Activated T-helper 1 cell treated with anti-CD3 and anti-CD28 coated beads, Interleukin-12 subunit alpha, Interleukin-12 subunit beta, Interleukin-2, Interleukin-4 antibody, amounts not matched to agents 30 ng/mL and 10 ng/mL and 1 ng/mL, durations not matched to agents 14 hours and 24 hours and 36 hours (primary cell): Measurements from ENCODE around the gene SMIM24. TPM values are rescaled to one million over a fixed set of nuclear protein-coding genes. Genes with fewer than 3 reads are reported as not detected.
A peak's percentile ranks its signal among the peaks of the same experiment; 100 is the strongest.

Experiments used
- DNase-seq: peaks from one replicate; pipeline ENCODE4 v3.0.0; 2021; ENCODE audit warnings: low spot score
- H3K27ac Mint-ChIP-seq: one replicate; pipeline ENCODE4 v1.8.0; 2021; ENCODE audit warnings: mild to moderate bottlenecking, mixed read lengths
- H3K27me3 Mint-ChIP-seq: one replicate; pipeline ENCODE4 v1.8.0; 2022; ENCODE audit warnings: mild to moderate bottlenecking, moderate library complexity, mixed read lengths; ENCODE audit not compliant: insufficient read depth
- H3K36me3 Mint-ChIP-seq: one replicate; pipeline ENCODE4 v1.8.0; 2021; ENCODE audit warnings: low read depth, mixed read lengths
- H3K4me1 Mint-ChIP-seq: one replicate; pipeline ENCODE4 v1.8.0; 2021; ENCODE audit warnings: low read depth, mixed read lengths
- H3K4me3 Mint-ChIP-seq: one replicate; pipeline ENCODE4 v1.8.0; 2021; ENCODE audit warnings: mild to moderate bottlenecking, moderate library complexity, mixed read lengths
- H3K9me3 Mint-ChIP-seq: one replicate; pipeline ENCODE4 v1.8.0; 2021; ENCODE audit warnings: mixed read lengths
- intact Hi-C: fragments of 100-400 bp; cut with micrococcal nuclease; formaldehyde crosslinking; loops from one replicate; pipeline ENCODE4 v1.15.1; 2024
- total RNA-seq: library from RNA; stranded (reverse); gene quantifications from 2 replicates; pipeline ENCODE4 v1.2.3, GENCODE V29; 2022

SMIM24 gene
- total RNA-seq, 1 donor from 2014 or later = not detected

DNA sequence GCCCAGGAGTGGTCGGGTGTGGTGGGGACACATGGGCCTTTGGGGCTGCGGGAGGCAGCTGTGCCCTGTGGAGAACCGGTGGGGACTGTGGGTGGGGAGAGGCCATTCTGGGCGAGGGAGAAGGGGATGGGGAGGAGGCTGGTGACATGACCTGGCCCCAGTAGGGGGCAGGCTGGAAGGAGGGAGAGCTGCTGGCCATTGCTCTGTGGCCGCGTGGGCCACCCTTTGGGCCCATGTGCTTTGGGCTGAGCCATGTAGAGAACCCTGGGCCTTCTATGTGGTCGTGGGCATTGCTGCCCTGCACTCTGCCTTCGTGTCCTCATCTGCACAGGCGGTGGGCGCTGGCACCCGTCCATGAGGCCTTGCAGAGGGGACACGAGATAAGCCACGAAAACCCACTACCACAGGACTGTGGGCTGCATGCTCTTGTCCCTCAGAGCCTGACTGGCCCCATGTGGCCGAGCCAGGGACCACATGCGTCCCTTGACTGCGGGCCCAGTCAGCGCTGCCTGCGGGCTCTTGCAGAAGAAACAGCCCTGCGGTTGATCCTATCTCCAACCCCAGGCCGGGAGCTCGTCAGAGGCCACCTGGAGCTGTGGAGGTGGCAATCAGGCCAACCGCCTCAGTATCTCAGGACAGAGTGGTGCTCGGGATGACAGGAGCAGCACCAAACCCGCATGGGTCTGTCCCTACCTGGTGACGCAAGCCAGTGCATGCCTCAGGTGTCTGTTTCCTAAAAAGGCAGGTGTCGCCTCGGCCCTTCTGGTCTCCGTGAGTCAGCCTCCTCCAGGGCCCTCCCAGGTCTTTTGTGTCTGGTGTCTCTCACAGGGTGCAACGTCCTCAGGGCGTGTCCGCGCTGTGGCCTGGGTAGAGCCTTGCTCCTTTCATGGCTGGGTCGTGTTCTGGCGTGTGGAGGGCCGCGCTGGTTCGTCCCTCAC lies 40.1 kb upstream of the SMIM24 start:
- Mint-ChIP-seq H3K4me1 (peaks cover 9% of the 10 kb centered on the region), H3K4me3 (no peak overlapping the region), H3K36me3 (peaks cover 12% of the 10 kb centered on the region), H3K27ac (no peak overlapping the region), H3K9me3 (no peaks in the 10 kb centered on the region), H3K27me3 (no peaks in the 10 kb centered on the region)
- intact Hi-C loops = no loop called here
- DNase-seq = no peak

DNA sequence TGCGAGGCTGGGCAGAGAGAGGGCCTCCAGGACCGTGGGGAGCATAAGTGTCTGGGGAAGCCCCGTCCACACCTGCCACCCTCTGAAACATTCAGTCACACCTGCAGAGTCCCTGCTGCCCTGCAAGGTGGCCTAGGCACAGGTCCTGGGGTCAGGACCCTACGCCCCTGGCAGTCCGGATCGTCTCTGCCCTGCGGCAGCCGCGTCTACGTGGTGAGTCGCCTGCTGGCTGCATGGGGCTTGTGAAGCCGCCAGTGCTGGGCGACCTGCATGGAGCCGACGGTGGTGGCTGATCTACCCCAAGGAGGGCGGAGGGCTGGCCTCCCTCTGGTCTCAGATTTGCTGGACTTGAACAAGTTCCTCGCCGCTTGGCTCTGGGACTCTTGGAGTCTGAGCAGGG lies 38.8 kb upstream of the SMIM24 start:
- Mint-ChIP-seq H3K4me1 (peaks cover 9% of the 10 kb centered on the region), H3K9me3 (no peaks in the 10 kb centered on the region), H3K4me3 (no peak overlapping the region), H3K27ac (no peak overlapping the region), H3K36me3 (peaks cover 9% of the 10 kb centered on the region), H3K27me3 (no peaks in the 10 kb centered on the region)
- no peak for DNase-seq
- intact Hi-C loops = no loop called here

DNA sequence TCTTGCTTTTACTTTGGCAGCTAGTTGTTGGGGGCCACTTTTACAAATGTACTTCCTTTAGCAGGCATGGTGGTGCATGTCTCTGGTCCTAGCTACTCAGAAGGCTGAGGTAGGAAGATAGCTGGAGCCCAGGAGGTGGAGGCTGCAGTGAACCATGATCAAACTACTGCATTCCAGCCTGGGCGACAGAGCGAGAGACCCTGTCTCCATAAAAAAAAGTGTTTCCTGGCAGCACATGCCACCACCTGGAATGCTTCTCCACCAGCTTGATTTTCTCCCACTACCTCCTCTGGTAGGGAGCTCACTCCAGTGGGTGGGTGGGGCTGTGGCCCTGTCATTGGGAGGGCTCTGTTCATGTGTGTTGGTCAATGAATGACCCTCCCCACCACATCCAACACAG lies 38.3 kb upstream of the SMIM24 start:
- no peaks in the 10 kb centered on the region for H3K27me3 Mint-ChIP-seq

DNA sequence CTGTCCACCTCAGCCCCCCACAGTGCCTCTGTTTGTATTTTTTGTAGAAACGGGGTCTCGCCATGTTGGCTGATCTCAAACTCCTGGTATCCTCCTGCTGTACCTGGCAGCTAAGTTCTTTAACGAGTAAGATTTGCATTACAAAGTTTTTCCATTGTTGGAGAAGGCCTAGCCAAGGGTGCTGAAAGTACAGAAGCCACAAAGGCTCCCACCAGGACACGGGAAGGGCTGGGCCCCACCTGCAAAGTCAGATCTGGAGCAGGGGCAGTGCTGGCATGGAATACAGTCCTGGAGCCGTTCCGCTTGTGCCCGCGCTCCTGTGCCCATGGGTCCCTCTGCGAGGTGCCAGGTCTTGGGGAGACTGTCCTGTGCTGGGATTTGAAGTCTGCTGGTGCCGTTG lies 37.9 kb upstream of the SMIM24 start:
- Mint-ChIP-seq H3K4me3 (no peak overlapping the region), H3K4me1 (peaks cover 9% of the 10 kb centered on the region), H3K9me3 (no peaks in the 10 kb centered on the region), H3K27ac (no peak overlapping the region), H3K36me3 (peaks cover 6% of the 10 kb centered on the region), H3K27me3 (no peaks in the 10 kb centered on the region)
- DNase-seq = no peak
- intact Hi-C loops = no loop called here

More for the DNA sequence above, 38.3 kb upstream of the SMIM24 start:
- Mint-ChIP-seq H3K9me3 (no peaks in the 10 kb centered on the region), H3K4me1 (peaks cover 9% of the 10 kb centered on the region), H3K36me3 (peaks cover 6% of the 10 kb centered on the region), H3K4me3 (no peak overlapping the region), H3K27ac (no peak overlapping the region)
- no peak for DNase-seq
- intact Hi-C loops = no loop called here

DNA sequence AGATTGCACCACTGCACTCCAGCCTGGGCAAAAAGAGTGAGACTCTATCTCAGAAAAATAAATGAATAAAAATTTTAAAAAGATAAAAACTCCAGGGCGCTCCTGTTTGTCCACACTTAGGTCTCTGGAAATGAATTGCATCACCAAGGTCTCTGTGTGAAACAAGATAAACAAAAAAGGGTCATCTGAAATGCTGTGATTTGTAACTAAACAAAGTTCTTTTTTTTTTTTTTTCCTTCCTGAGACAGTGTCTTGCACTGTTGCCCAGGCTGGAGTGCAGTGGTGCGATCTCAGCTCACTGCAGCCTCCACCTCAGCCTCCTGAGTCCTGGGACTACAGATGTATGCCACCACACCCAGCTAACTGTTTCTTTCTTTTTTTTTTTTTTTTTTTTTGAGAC lies 37.3 kb upstream of the SMIM24 start:
- no peak for DNase-seq
- peaks cover 6% of the 10 kb centered on the region for H3K36me3 Mint-ChIP-seq
- no peak overlapping the region for H3K4me3 Mint-ChIP-seq
- no peaks in the 10 kb centered on the region for H3K9me3 Mint-ChIP-seq
- H3K27me3 Mint-ChIP-seq = no peaks in the 10 kb centered on the region
- H3K27ac Mint-ChIP-seq = no peak overlapping the region
- peaks cover 9% of the 10 kb centered on the region for H3K4me1 Mint-ChIP-seq
- intact Hi-C loops = no loop called here

DNA sequence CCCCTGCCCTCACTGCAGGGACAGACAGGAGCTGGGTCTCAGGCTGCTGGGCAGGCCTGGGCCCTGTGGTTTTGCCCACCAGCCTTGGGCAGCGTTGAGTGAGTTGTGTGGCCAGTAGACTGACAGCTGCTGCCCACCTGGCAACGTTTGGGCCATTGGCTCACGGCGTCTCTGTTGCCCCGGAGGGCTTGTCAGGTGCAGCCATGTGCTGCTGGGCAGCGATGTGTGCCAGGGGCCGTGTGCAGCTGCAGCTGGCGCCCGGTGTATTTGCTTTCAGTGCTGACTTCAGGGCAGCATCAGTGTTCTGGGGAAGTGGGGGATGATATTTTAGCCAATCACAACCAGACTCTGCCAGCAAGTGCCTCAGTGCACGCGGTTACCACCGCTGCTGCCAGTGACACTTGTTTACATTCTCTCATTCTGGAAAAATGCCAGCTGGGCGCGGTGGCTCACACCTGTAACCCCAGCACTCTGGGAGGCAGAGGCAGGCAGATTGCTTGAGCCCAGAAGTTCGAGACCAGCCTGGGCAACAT lies 36.4 kb upstream of the SMIM24 start:
- no peak for DNase-seq
- H3K27ac Mint-ChIP-seq = no peak overlapping the region
- H3K9me3 Mint-ChIP-seq = no peaks in the 10 kb centered on the region
- no peaks in the 10 kb centered on the region for H3K27me3 Mint-ChIP-seq
- no peak overlapping the region for H3K4me3 Mint-ChIP-seq
- H3K36me3 Mint-ChIP-seq = peaks cover 6% of the 10 kb centered on the region
- H3K4me1 Mint-ChIP-seq = peaks cover 9% of the 10 kb centered on the region
- intact Hi-C loops = no loop called here

DNA sequence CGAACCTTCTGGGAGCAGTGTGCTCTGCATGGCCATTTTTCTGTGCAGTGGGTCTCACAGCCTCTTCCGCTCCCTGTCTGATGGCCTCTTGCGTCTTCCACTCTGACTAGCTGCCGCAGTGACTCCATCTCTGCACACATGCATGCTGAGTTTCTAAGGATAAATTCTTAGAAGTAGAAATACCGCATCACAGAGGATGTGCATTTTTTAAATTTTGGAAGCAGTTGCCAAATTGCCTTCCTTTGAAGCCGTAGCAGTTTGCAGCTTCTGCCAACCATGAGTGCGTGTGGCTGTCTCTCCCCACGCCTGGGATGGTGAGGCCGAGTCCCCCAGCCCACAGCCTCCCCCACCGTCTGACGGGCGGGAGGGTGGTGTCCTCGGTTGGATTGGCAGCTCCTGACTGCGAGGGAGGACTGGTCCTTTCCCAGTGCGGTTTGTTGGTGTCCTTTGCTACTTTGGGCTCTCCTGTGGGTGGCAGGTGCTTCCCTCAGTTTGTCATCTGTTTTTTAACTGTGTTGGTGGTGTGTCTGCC lies 35.6 kb upstream of the SMIM24 start:
- Mint-ChIP-seq H3K36me3 (peaks cover 7% of the 10 kb centered on the region), H3K27me3 (no peaks in the 10 kb centered on the region), H3K4me3 (no peak overlapping the region), H3K9me3 (no peaks in the 10 kb centered on the region), H3K27ac (peak overlapping the region; percentile 70), H3K4me1 (peaks cover 6% of the 10 kb centered on the region)
- intact Hi-C loops = no loop called here
- no peak for DNase-seq

DNA sequence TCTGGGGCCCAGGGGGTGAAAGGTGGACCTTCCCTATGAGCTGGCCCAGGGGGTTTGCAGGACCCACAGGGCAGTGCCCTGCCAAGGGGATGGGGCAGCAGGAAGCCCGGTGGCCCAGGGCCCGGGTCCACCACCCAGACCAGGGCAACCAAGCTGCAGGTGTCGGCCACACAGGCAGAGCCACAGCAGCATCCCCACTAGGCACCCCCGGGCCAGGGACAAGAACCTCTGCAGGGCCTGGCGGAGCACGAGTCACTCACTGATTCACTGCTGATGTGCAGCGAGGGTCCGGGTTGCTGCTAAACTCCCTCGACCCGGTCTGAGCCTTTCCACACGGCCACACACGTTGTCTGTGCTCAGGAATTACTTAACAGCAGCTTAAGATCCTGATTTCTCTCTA lies 34.6 kb upstream of the SMIM24 start:
- DNase-seq = no peak
- Mint-ChIP-seq H3K27ac (no peak overlapping the region), H3K27me3 (no peaks in the 10 kb centered on the region), H3K4me1 (peaks cover 12% of the 10 kb centered on the region), H3K4me3 (no peak overlapping the region), H3K9me3 (no peaks in the 10 kb centered on the region), H3K36me3 (peaks cover 6% of the 10 kb centered on the region)
- intact Hi-C loops = no loop called here

DNA sequence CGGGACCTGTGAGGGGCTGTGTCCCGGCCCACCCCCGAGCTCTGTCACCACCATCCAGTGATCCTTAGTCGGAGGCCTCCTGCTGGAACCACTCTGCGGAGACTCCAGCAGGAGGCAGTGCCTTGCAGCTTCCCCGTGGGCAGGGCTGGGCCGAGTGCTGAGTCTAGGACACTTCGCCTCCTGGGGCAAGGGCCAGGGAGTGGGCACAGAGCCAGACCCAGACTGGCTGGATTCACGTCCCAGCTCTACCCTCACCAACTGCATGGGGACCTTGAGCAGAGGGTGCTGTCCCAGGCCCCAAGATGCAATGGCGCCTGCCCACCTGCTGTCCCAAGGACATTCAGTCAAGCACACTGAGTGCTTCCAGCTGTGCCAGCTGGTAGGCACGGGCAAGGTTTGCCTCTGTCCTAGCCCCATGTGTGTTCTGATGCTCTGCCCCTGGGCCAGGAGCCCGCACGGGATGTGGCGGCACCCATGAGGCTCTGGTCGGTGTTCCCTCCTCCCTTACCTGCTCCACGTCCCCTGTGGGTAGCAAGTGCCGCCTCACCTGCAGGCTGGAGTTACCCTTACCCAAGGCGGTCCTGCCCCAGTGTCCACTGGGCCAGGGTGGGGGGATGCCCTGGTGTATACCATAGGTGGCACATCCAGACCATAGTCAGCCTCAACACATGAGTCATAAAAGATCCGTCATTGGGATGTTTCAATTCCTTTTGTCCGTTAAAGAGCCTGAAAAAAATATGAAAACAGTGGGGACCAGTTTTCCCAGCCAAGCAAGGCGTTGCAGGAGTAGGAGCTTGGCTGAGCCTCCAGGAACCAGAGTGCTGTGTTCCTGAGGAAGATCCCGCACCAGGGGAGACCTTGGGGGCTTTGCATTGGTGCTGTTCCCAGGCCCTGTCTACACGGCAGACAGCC lies 33.2 kb upstream of the SMIM24 start:
- H3K36me3 Mint-ChIP-seq = peaks cover 6% of the 10 kb centered on the region
- no peak overlapping the region for H3K4me3 Mint-ChIP-seq
- intact Hi-C loops = no loop called here
- no peaks in the 10 kb centered on the region for H3K9me3 Mint-ChIP-seq
- no peak overlapping the region for H3K27ac Mint-ChIP-seq
- DNase-seq = no peak
- H3K4me1 Mint-ChIP-seq = peaks cover 23% of the 10 kb centered on the region
- no peaks in the 10 kb centered on the region for H3K27me3 Mint-ChIP-seq

DNA sequence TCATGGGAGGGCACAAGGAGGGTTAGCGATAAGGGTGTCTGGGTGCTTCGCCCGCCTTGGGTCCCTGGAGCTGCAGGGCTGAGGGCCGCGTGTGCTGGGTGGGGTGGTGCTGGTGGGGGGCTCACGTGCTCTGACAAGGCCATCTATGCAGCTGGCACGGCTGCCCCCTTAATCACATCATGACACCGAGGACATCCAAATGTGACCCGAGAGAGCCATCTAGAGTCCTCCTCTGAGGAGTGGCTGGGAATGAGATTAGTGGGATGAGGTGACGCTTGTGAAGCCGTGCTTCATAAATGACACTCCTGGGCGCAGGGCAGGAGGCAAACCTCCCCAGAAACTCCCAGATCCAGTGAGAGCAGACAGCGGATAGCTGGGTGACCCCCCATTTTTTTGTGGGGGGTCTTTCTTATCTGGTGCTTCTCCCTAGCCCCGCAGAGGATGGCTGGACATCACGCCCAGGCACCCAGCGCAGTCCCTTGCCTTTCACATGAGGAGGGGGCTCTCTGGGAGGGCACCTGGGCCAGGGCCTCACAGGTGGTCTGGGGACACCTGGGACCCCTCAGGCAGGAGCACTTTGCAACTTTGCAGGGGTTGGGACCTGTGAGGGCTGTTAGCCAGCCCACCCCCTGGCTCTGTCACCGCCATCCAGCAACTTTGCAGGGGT lies 32.4 kb upstream of the SMIM24 start:
- intact Hi-C loops = no loop called here
- H3K4me1 Mint-ChIP-seq = peaks cover 23% of the 10 kb centered on the region
- DNase-seq = no peak

DNA sequence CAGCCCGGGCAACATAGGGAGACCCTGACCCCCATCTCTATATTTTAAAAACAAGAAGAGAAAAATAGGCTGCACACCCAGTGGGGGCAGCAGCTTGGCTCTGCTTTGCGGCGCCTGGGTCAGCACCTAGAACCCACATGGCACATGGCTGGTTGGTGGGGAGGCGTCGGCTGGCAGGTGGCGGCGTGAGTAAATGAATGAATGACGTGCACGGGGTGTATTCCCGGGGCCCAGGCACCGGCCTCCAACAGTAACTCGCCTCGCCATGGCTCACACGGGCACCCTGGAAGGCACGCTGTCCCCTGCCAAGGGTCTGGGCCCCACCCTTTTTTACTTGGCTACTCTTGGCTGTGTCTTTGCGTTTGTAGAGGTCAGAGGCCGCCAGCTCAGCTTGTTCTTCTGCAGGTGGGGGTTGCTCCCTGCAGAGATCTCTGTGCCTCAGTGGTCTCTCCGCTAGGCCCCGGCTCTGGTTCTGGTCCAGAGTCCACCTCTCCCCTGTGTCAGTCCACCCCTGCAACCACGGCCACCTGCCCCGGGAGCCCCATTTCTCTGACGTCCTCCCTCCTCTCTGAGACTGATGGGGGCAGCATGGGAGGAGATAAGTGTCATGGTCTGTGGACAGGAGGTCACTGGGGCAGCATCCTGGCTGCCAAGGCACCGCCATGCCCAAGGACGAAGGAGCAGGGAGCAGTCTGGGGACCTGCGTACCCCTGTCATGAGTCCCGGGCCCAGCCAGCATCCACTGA lies 31.4 kb upstream of the SMIM24 start:
- no peak overlapping the region for H3K27ac Mint-ChIP-seq
- peaks cover 9% of the 10 kb centered on the region for H3K36me3 Mint-ChIP-seq
- no peak for DNase-seq
- H3K4me1 Mint-ChIP-seq = peaks cover 32% of the 10 kb centered on the region
- intact Hi-C loops = no loop called here
- no peaks in the 10 kb centered on the region for H3K9me3 Mint-ChIP-seq
- no peak overlapping the region for H3K4me3 Mint-ChIP-seq
- no peaks in the 10 kb centered on the region for H3K27me3 Mint-ChIP-seq

More for the DNA sequence above, 32.4 kb upstream of the SMIM24 start:
- H3K27me3 Mint-ChIP-seq = no peaks in the 10 kb centered on the region
- no peaks in the 10 kb centered on the region for H3K9me3 Mint-ChIP-seq
- no peak overlapping the region for H3K27ac Mint-ChIP-seq
- no peak overlapping the region for H3K4me3 Mint-ChIP-seq
- H3K36me3 Mint-ChIP-seq = peaks cover 6% of the 10 kb centered on the region

DNA sequence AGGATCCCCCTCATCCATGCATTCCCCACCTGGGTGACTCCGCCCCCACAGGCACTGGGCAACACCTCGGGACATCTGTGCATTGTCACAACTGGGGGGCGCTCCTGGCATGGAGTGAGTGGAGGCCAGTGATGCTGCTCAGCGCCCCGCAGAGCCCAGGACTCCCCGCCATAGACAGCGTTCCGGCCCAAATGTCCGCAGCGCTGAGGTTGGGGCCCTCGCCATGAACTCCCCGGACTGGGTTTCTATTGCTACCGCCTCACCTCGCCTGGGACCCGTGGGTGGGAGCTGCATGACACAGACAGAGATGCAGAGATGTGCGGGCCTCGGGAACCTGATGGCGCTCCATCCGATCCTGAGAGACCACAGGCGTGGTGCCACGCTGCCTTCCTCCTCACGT lies 30.4 kb upstream of the SMIM24 start:
- intact Hi-C loops = no loop called here
- H3K4me1 Mint-ChIP-seq = peaks cover 31% of the 10 kb centered on the region
- no peak overlapping the region for H3K27ac Mint-ChIP-seq
- DNase-seq = no peak
- H3K9me3 Mint-ChIP-seq = no peaks in the 10 kb centered on the region
- H3K4me3 Mint-ChIP-seq = no peak overlapping the region
- peaks cover 10% of the 10 kb centered on the region for H3K36me3 Mint-ChIP-seq
- H3K27me3 Mint-ChIP-seq = no peaks in the 10 kb centered on the region
